H1 (cell line): ENCODE data around the gene SMARCD1.

Experiments
- BCL11A ChIP-seq, 2 experiments: IDR thresholded peaks; one replicate each; pipeline ENCODE4 v1.6.1; 2011; ENCODE audit warnings: low read depth in 2 of 2, low read length in 2 of 2, mild to moderate bottlenecking in 2 of 2
- CBX8 ChIP-seq: fragments of 300-800, 300-1000 bp; sonication (generic); IDR thresholded peaks from 2 replicates; pipeline ENCODE4 v1.7.1; 2016; ENCODE audit warnings: low read depth, low read length, borderline replicate concordance
- EP300 ChIP-seq, 2 experiments: IDR thresholded peaks; 1 replicate in 1 of 2; 2 replicates in 1 of 2; pipeline ENCODE4 v1.6.1; 2011 to 2012; ENCODE audit warnings: low read depth in 2 of 2, low read length in 2 of 2, mild to moderate bottlenecking in 2 of 2, borderline replicate concordance in 1 of 2, inconsistent platforms in 1 of 2, moderate library complexity in 1 of 2
- KDM1A ChIP-seq: fragments of 200-600, 300-600 bp; sonication (generic); IDR thresholded peaks from 2 replicates; pipeline ENCODE4 v1.7.1; 2016; ENCODE audit warnings: mild to moderate bottlenecking, low read length, borderline replicate concordance
- POLR2AphosphoS5 ChIP-seq: IDR thresholded peaks from 2 replicates; pipeline ENCODE4 v1.6.1; 2011; ENCODE audit warnings: low read depth, low read length
- RAD21 ChIP-seq, 2 experiments: IDR thresholded peaks in 1 of 2; conservative IDR thresholded peaks in 1 of 2; 2 replicates each; pipeline ENCODE4 v1.6.1; 2011; ENCODE audit warnings: low read depth in 2 of 2, low read length in 2 of 2, improper control_type of control experiment in 1 of 2, inconsistent platforms in 1 of 2, mild to moderate bottlenecking in 1 of 2, moderate library complexity in 1 of 2
- SP1 ChIP-seq: IDR thresholded peaks from 2 replicates; pipeline ENCODE4 v1.6.1; 2011; ENCODE audit warnings: low read depth, low read length
- SUZ12 ChIP-seq: fragments of 200-600 bp; sonication (generic); IDR thresholded peaks from 2 replicates; pipeline ENCODE4 v1.6.1; 2012; ENCODE audit warnings: mild to moderate bottlenecking, inconsistent platforms, low read length, moderate library complexity, mixed read lengths
- TCF12 ChIP-seq: IDR thresholded peaks from 2 replicates; pipeline ENCODE4 v1.6.1; 2011; ENCODE audit warnings: low read depth, mild to moderate bottlenecking, low read length
- YY1 ChIP-seq: IDR thresholded peaks from 2 replicates; pipeline ENCODE4 v1.6.1; 2011; ENCODE audit warnings: low read depth, mild to moderate bottlenecking, low read length
- TF ChIP-seq, protein P1 (sequence below), 3 experiments: IDR thresholded peaks; 1 replicate in 2 of 3; 2 replicates in 1 of 3; pipeline versions ENCODE4 v1.5.1 to v1.6.1; 2011; ENCODE audit warnings: low read length in 3 of 3, mild to moderate bottlenecking in 3 of 3, inconsistent platforms in 2 of 3, low read depth in 1 of 3, moderate library complexity in 1 of 3; ENCODE audit not compliant: insufficient read depth in 1 of 3; ENCODE audit errors: control extremely low read depth in 1 of 3
- TF ChIP-seq, protein P2 (sequence below): IDR thresholded peaks from 2 replicates; pipeline ENCODE4 v1.6.1; 2012; ENCODE audit warnings: inconsistent platforms
- TF ChIP-seq, protein P3 (sequence below): IDR thresholded peaks from 2 replicates; pipeline ENCODE4 v1.6.1; 2012; ENCODE audit warnings: low read length, inconsistent platforms

DNA sequence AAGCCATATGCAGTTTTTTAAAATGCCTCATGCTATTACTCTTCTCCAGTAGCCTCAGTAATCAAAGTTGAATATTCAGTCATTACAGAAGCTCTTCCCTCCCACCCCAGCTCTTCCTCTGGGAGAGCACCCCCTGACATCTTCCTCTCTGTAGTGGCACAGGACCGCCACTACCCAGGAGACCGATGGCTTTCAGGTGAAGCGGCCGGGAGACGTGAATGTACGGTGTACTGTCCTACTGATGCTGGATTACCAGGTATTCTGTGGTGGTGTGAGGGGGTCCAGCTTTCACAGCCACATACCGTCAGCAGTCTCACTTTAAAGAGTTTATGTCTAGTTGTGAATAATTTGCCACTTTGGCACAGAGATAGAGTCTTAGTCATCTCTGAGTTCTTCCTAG is 4.6 kb downstream of the SMARCD1 start:
- TF ChIP-seq BCL11A (IDR thresholded peaks at IDR 0.05; ENCODE audit: low read depth in 2 of 2, low read length in 2 of 2) (no peak), YY1 (no peak), EP300 (IDR thresholded peaks at IDR 0.05; ENCODE audit: borderline replicate concordance in 1 of 2, low read depth in 2 of 2, low read length in 2 of 2) (no peak), CBX8 (no peak), RAD21 (IDR thresholded peaks at IDR 0.05 in 1 of 2, conservative IDR thresholded peaks at IDR 0.05 in 1 of 2; ENCODE audit: low read depth in 2 of 2, low read length in 2 of 2) (no peak), SUZ12 (no peak), SP1 (no peak), KDM1A (no peak), POLR2AphosphoS5 (no peak), TCF12 (no peak)
- TF ChIP-seq, protein P1, sequence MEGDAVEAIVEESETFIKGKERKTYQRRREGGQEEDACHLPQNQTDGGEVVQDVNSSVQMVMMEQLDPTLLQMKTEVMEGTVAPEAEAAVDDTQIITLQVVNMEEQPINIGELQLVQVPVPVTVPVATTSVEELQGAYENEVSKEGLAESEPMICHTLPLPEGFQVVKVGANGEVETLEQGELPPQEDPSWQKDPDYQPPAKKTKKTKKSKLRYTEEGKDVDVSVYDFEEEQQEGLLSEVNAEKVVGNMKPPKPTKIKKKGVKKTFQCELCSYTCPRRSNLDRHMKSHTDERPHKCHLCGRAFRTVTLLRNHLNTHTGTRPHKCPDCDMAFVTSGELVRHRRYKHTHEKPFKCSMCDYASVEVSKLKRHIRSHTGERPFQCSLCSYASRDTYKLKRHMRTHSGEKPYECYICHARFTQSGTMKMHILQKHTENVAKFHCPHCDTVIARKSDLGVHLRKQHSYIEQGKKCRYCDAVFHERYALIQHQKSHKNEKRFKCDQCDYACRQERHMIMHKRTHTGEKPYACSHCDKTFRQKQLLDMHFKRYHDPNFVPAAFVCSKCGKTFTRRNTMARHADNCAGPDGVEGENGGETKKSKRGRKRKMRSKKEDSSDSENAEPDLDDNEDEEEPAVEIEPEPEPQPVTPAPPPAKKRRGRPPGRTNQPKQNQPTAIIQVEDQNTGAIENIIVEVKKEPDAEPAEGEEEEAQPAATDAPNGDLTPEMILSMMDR (IDR thresholded peaks at IDR 0.05; ENCODE audit: control extremely low read depth in 1 of 3, insufficient read depth in 1 of 3, low read depth in 1 of 3, low read length in 3 of 3) = no peak
- TF ChIP-seq, protein P2, sequence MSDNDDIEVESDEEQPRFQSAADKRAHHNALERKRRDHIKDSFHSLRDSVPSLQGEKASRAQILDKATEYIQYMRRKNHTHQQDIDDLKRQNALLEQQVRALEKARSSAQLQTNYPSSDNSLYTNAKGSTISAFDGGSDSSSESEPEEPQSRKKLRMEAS = no peak
- TF ChIP-seq, protein P3, sequence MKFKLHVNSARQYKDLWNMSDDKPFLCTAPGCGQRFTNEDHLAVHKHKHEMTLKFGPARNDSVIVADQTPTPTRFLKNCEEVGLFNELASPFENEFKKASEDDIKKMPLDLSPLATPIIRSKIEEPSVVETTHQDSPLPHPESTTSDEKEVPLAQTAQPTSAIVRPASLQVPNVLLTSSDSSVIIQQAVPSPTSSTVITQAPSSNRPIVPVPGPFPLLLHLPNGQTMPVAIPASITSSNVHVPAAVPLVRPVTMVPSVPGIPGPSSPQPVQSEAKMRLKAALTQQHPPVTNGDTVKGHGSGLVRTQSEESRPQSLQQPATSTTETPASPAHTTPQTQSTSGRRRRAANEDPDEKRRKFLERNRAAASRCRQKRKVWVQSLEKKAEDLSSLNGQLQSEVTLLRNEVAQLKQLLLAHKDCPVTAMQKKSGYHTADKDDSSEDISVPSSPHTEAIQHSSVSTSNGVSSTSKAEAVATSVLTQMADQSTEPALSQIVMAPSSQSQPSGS = no peak
